ENCODE measurements around the gene ZCCHC24.
A peak's percentile ranks its signal among the peaks of the same experiment; 100 is the strongest.

ZCCHC24 gene

GRCh38 chr10:79410315-79411094 lies 34.9 kb downstream of the ZCCHC24 start:
- DNase-seq (ENCODE audit: low spot score): no peak

- DNase-seq (ENCODE audit: low spot score): no peak
Observed at GRCh38 chr10:79409726-79410085, 35.7 kb downstream of the ZCCHC24 start.

GRCh38 chr10:79409038-79409725 lies 36.2 kb downstream of the ZCCHC24 start:
- DNase-seq (ENCODE audit: low spot score): no peak

- no peak for DNase-seq (ENCODE audit: low spot score)
Observed at GRCh38 chr10:79407811-79408795, 37.3 kb downstream of the ZCCHC24 start.

GRCh38 chr10:79407423-79407796 lies 38.0 kb downstream of the ZCCHC24 start:
- DNase-seq (ENCODE audit: low spot score): no peak

GRCh38 chr10:79406683-79407422 lies 38.6 kb downstream of the ZCCHC24 start:
- no peak for DNase-seq (ENCODE audit: low spot score)

DNA sequence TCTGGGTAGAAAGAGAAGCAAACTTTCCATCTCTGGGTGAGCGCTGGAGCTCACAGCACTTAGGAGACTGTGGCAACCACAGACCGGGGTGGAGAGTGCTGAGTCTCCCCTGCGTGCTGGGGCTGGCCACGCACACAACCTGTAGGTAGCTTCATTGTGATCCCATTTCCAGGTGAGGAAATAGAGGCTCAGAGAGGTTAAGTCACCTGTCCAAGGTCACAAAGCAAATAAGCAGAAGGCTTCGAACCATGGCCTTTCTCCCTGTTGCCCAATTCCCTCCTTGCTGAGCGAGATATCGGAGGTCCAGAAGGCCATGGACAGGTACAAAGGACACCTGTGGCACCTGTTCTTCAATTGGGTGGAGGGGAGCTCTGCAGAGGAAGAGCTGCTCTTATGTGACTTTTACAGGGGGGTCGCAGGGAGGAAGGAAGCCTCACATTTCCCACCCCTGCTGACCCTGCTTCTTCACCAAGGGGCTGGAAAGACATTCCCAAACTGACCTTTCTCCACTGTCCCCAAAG lies 39.4 kb downstream of the ZCCHC24 start:
- DNase-seq (ENCODE audit: low spot score): no peak

GRCh38 chr10:79405221-79405994 lies 40.0 kb downstream of the ZCCHC24 start:
- DNase-seq (ENCODE audit: low spot score): no peak

GRCh38 chr10:79404690-79405131 lies 40.7 kb downstream of the ZCCHC24 start:
- no peak for DNase-seq (ENCODE audit: low spot score)

GRCh38 chr10:79404231-79404609 lies 41.2 kb downstream of the ZCCHC24 start:
- DNase-seq (ENCODE audit: low spot score): no peak

- DNase-seq (ENCODE audit: low spot score): no peak
Observed at GRCh38 chr10:79403441-79404230, 41.8 kb downstream of the ZCCHC24 start.

- DNase-seq (ENCODE audit: low spot score): no peak
Observed at GRCh38 chr10:79402951-79403350, 42.5 kb downstream of the ZCCHC24 start.

- DNase-seq (ENCODE audit: low spot score): no peak
Observed at GRCh38 chr10:79402625-79402946, 42.8 kb downstream of the ZCCHC24 start.

DNA sequence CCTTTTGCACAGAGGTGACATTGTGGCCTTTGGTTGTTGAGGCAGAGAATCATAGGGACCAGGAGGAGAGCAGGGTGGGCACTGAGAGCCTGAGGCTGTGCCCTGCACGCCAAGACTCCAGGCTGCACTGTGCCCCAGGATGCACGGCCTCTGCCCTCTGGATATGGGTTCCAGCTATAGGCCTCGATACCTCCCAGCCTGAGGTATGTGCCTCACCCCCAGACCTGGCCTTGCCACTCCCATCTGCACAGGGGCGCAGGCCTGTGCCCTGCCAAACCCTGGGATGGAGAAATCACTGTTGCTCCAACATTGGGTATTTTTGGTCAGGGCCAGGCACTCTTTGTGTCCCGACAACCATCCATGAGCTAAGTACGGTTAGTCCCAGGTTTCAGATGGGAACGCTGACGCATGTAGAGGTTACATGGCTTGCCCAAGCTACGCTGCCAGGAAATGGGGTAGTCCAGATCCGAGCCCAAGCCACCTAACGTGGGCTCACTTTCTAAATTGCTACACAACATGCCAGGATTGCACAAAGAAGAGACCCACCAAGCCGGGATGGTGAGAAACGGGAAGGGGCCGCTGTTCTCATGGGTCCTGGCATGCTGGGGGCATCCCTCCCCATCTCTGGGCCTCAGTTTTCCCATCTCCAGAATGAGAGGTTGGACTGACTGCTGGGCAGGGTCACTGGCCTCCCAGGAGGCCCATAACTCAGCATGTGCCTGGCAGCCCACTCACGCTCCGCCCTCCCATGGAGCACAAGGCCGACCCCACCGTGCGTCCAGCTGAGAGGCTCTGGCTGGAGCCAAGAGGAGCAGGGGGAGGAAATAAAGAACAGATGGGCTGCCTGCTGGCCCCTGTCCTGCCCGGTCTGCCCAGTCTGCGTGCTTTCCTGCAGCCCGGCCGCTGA lies 44.2 kb downstream of the ZCCHC24 start:
- DNase-seq (ENCODE audit: low spot score): no peak

- DNase-seq (ENCODE audit: low spot score): peak; percentile 73
Observed at GRCh38 chr10:79400146-79401004, 45.0 kb downstream of the ZCCHC24 start.

DNA sequence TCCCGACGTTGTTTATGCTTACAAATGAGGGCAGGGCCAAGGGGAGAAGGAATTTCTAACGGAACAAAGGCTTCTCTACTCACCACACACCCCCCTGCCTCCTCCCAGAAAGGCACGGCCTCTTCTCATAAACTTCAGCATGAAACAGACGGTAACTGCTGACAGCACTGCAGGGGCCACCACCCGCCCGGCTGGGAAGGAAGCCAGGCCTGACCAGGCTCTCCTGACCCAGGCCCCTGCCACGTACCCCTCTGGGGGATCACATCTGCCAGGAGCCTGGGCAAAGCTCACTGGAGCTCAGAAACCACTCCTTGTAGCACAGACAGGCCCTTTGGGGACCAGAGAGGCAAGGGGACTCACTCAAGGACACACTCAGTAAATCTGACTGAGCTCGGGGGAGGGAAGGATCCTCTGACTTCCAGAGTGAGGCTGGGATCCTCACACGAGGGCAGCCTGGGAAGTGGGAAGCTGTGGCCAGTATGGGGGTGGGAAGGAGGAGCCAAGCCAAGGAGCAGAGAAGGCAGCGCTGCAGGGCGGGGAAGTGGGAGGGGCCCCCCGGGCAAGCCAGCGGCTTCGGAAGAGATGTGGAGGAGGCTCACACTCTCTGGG lies 46.1 kb downstream of the ZCCHC24 start:
- no peak for DNase-seq (ENCODE audit: low spot score)

DNA sequence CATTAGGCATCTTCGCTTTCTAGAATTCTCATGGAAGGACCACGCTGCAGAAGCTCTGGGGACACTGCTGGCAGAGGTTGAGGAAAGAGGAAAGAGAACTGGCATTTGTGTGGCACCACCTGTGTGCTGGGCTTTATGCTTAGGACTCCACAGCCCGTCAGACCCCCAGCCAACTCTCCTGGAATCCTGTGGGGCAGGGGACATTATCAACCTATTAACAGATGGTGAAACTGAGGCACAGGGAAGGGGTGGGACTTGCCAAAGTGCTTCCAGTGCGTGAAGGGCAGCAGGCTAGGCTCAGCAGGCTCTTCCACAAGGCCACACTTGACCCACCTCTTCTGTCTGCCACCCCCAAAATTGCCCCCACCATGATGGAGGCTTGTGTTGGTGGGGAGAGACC lies 46.8 kb downstream of the ZCCHC24 start:
- DNase-seq (ENCODE audit: low spot score): no peak

All from HuH-7.5 (cell line).